ENCODE measurements around the gene COL28A1.
A peak's percentile ranks its signal among the peaks of the same experiment; 100 is the strongest.

DNA sequence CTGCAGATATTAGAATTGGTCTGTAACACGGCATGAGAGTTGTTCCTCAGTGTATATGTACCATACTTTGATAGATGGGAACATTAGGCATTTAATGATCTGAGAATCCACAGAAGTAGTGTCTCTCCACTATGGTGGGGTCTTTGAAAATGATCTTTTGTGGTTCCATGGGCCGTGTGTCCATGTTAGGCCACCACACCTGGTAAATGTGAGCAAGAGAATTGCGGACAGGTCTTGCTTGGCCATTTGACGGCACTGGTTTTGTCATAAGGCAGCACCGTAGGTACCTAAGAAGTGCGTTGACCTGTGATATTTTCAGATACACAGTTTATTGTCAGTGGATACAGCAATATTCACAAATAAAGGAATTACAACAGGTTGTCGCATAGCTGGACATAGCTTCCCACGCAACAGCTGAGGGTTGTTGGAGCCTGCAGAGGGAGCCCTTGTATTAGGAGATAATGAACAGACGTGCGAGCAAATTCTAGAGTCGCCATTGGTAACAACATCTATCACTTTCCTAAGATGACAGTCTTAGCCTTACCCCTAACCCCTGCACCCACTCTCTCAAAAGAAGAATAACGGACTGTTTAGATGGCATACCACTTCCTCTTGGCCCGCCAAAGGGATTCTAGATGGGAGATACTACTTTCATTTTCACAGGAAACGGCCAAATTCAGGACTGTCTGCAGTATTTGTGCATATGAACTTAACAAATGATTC is 111.4 kb downstream of the COL28A1 start:
- TF ChIP-seq CTCF (IDR thresholded peaks at IDR 0.05): peak; percentile 46; the same call in 1 of the 2 replicates
- no peak for TF ChIP-seq FOXP4 (CRISPR knock-in tag; IDR thresholded peaks at IDR 0.05)
- no peak for TF ChIP-seq ZNF396 (CRISPR knock-in tag; IDR thresholded peaks at IDR 0.05; ENCODE audit: borderline replicate concordance)
